Stimulated activated CD4-positive, alpha-beta T cell treated with anti-CD3 and anti-CD28 coated beads, Interleukin-12 subunit alpha, Interleukin-12 subunit beta, amount 100 ng/mL, for 4 hours (primary cell): Measurements from ENCODE around the gene SIPA1L2.
"Not testable (repeated sequence)": the region's sequence is repeated elsewhere in the genome, so short reads cannot be mapped to it uniquely, and the experiment has no call there.

Experiments used
- DNase-seq: peaks from one replicate; pipeline ENCODE4 v3.0.0-alpha.2; 2020

Gene SIPA1L2

GRCh38 chr1:232612836-232613235 lies 17.1 kb downstream of the SIPA1L2 start:
- not testable (repeated sequence) for DNase-seq

GRCh38 chr1:232611834-232612233 lies 18.1 kb downstream of the SIPA1L2 start:
- no peak for DNase-seq

GRCh38 chr1:232610902-232611745 lies 18.8 kb downstream of the SIPA1L2 start:
- DNase-seq = not testable (repeated sequence)

- DNase-seq = no peak
Measured at GRCh38 chr1:232610192-232610901, 19.6 kb downstream of the SIPA1L2 start.

GRCh38 chr1:232608427-232608826 lies 21.5 kb downstream of the SIPA1L2 start:
- no peak for DNase-seq

- no peak for DNase-seq
Measured at GRCh38 chr1:232602622-232603021, 27.3 kb downstream of the SIPA1L2 start.

GRCh38 chr1:232600424-232601258 lies 29.3 kb downstream of the SIPA1L2 start:
- no peak for DNase-seq

GRCh38 chr1:232599178-232600041 lies 30.5 kb downstream of the SIPA1L2 start:
- DNase-seq = no peak

- no peak for DNase-seq
Measured at GRCh38 chr1:232598837-232599177, 31.1 kb downstream of the SIPA1L2 start.

- DNase-seq = no peak
Measured at GRCh38 chr1:232598133-232598532, 31.8 kb downstream of the SIPA1L2 start.

- DNase-seq = no peak
Measured at GRCh38 chr1:232597721-232598120, 32.2 kb downstream of the SIPA1L2 start.

GRCh38 chr1:232596666-232597303 lies 33.1 kb downstream of the SIPA1L2 start:
- no peak for DNase-seq

- no peak for DNase-seq
Measured at GRCh38 chr1:232594768-232595698, 34.9 kb downstream of the SIPA1L2 start.

- no peak for DNase-seq
Measured at GRCh38 chr1:232593717-232594502, 36.0 kb downstream of the SIPA1L2 start.

GRCh38 chr1:232591344-232591743 lies 38.6 kb downstream of the SIPA1L2 start:
- no peak for DNase-seq

GRCh38 chr1:232590744-232591082 lies 39.2 kb downstream of the SIPA1L2 start:
- DNase-seq = no peak

GRCh38 chr1:232589812-232590743 lies 39.9 kb downstream of the SIPA1L2 start:
- no peak for DNase-seq

- no peak for DNase-seq
Measured at GRCh38 chr1:232589111-232589811, 40.7 kb downstream of the SIPA1L2 start.
